ENCODE measurements around the gene MNAT1. TPM values are rescaled to one million over a fixed set of nuclear protein-coding genes. Genes with fewer than 3 reads are reported as not detected.
"Not testable (repeated sequence)": the region's sequence is repeated elsewhere in the genome, so short reads cannot be mapped to it uniquely, and the experiment has no call there.

The MNAT1 gene
- total RNA-seq, 1 donor from 2014 or later: 42.4 TPM

DNA sequence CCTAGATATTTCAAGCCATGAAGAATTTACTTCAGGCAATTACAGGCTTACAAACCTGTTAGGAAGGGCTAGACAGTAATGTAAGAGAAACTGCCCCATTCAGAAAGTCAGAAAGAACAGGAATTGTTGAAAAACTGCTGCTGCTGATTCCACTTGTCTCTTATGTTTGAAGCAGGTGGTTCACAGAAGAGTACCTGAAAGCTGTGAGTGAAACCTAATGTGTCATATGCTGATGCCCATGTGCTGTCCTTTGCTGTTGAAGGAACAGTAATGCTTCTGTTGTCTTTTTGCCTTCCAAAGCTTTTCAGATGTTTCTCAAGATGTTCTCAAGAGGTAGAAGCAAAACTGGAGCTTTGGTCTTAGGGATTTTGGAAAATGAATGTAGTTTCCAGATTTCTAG lies 39.0 kb downstream of the MNAT1 start:
- Mint-ChIP-seq H3K9me3 (ENCODE audit: low read depth) (no peaks in the 10 kb centered on the region), H3K36me3 (ENCODE audit: low read depth) (no peaks in the 10 kb centered on the region)

DNA sequence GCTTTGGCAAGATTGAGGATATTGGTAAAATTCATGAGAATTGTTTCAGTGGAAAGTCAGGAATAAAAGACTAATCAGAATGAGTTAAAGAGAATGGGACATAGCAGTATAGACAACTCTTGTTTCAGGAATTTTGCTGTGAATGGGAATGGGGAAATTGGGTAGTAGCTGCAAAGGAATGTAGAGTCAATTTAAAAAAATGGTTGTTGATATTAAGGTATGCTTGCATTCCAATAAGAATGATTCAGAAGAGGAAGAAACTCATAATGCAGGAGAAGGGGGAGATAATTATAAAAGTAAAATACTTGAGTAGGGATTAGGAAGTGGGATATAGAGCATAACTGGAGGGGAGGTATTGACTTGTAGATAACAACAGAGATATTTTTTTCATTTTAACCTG lies 40.7 kb downstream of the MNAT1 start:
- TF ChIP-seq, protein P1, sequence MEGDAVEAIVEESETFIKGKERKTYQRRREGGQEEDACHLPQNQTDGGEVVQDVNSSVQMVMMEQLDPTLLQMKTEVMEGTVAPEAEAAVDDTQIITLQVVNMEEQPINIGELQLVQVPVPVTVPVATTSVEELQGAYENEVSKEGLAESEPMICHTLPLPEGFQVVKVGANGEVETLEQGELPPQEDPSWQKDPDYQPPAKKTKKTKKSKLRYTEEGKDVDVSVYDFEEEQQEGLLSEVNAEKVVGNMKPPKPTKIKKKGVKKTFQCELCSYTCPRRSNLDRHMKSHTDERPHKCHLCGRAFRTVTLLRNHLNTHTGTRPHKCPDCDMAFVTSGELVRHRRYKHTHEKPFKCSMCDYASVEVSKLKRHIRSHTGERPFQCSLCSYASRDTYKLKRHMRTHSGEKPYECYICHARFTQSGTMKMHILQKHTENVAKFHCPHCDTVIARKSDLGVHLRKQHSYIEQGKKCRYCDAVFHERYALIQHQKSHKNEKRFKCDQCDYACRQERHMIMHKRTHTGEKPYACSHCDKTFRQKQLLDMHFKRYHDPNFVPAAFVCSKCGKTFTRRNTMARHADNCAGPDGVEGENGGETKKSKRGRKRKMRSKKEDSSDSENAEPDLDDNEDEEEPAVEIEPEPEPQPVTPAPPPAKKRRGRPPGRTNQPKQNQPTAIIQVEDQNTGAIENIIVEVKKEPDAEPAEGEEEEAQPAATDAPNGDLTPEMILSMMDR (IDR thresholded peaks at IDR 0.05): no peak

More for the DNA sequence above, 39.0 kb downstream of the MNAT1 start:
- DNase-seq (ENCODE audit: low spot score): no peak
- TF ChIP-seq, protein P1 (IDR thresholded peaks at IDR 0.05): no peak
- H3K4me1 Mint-ChIP-seq (ENCODE audit: low read depth): peaks cover 16% of the 10 kb centered on the region
- H3K27me3 Mint-ChIP-seq (ENCODE audit: low read depth): no peaks in the 10 kb centered on the region
- H3K4me3 Mint-ChIP-seq (ENCODE audit: unreplicated experiment): no peak overlapping the region
- no peak overlapping the region for H3K27ac Mint-ChIP-seq (ENCODE audit: unreplicated experiment)

DNA sequence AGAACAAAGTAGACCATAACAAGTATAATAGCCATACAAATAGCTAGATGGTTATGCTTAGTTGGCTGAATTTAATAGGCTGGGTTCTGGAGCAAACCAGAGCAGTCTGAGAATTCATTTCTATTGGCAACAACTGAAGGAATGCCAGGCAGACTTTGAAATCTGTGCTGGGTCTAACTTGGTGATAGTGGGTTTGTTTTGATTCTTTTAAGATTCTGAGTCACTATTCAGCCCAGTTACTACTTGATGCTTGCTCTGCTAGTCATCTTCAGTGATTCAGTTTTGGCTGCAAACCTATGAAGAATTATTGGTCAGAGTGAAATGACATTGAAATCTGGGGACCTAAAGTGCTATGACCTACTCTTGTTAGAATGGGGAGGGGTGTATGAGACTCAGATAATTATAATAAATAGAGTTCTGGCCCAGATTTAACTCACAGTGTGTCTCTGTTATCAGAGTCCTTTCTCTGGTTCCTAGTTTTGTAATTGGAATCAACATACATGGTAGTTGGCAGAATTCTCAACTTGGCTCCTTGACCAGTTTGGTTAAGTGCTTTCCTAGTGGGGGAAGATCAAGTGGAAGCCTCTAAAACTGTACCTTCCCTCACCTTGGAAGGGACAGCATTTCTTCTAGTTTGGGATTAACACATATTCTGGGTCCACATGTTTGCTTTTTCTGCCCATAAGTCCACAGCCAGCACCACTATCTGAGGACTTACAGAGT lies 43.5 kb downstream of the MNAT1 start:
- Mint-ChIP-seq H3K4me1 (ENCODE audit: low read depth) (peaks cover 20% of the 10 kb centered on the region), H3K4me3 (ENCODE audit: unreplicated experiment) (no peak overlapping the region), H3K27me3 (ENCODE audit: low read depth) (no peaks in the 10 kb centered on the region), H3K9me3 (ENCODE audit: low read depth) (no peaks in the 10 kb centered on the region), H3K27ac (ENCODE audit: unreplicated experiment) (peak overlapping the region; percentile 71), H3K36me3 (ENCODE audit: low read depth) (no peaks in the 10 kb centered on the region)
- TF ChIP-seq, protein P1 (IDR thresholded peaks at IDR 0.05): no peak
- DNase-seq (ENCODE audit: low spot score): no peak

More for the DNA sequence above, 40.7 kb downstream of the MNAT1 start:
- H3K4me3 Mint-ChIP-seq (ENCODE audit: unreplicated experiment): no peak overlapping the region
- no peaks in the 10 kb centered on the region for H3K27me3 Mint-ChIP-seq (ENCODE audit: low read depth)
- no peak overlapping the region for H3K27ac Mint-ChIP-seq (ENCODE audit: unreplicated experiment)
- DNase-seq (ENCODE audit: low spot score): no peak
- no peaks in the 10 kb centered on the region for H3K36me3 Mint-ChIP-seq (ENCODE audit: low read depth)
- no peaks in the 10 kb centered on the region for H3K9me3 Mint-ChIP-seq (ENCODE audit: low read depth)
- peaks cover 16% of the 10 kb centered on the region for H3K4me1 Mint-ChIP-seq (ENCODE audit: low read depth)

DNA sequence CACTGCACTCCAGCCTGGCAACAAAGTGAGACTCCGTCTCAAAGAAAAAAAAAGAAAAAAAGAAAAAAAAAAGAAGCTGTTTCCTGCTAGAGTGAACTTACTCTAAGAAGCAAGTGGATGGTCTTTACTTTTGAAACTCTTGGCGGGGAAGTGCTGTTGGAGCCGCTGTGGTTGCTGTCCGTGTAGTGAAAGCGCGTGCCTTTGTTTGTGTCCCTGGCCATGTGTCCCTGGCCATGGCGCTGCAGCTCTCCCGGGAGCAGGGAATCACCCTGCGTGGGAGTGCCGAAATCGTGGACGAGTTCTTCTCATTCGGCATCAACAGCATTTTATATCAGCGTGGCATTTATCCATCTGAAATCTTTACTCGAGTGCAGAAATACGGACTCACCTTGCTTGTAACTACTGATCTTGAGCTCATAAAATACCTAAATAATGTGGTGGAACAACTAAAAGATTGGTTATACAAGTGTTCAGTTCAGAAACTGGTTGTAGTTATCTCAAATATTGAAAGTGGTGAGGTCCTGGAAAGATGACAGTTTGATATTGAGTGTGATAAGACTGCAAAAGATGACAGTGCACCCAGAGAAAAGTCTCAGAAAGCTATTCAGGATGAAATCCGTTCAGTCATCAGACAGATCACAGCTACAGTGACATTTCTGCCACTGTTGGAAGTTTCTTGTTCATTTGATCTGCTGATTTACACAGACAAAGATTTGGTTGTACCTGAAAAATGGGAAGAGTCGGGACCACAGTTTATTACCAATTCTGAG lies 45.4 kb downstream of the MNAT1 start:
- DNase-seq (ENCODE audit: low spot score); H3K27me3 Mint-ChIP-seq (ENCODE audit: low read depth): not testable (repeated sequence)

DNA sequence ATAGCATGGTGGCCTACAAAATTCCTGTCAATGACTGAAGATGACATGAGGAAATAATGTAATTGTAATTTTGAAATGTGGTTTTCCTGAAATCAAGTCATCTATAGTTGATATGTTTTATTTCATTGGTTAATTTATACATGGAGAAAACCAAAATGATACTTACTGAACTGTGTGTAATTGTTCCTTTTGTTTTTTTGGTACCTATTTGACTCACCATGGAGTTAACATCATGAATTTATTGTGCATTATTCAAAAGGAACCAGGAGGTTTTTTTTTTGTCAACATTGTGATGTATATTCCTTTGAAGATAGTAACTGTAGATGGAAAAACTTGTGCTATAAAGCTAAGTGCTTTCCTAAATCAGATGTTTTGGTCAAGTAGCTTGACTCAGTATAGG lies 46.0 kb downstream of the MNAT1 start:
- not testable (repeated sequence) for H3K9me3 Mint-ChIP-seq (ENCODE audit: low read depth); H3K27ac Mint-ChIP-seq (ENCODE audit: unreplicated experiment); H3K36me3 Mint-ChIP-seq (ENCODE audit: low read depth); DNase-seq (ENCODE audit: low spot score); H3K27me3 Mint-ChIP-seq (ENCODE audit: low read depth); H3K4me3 Mint-ChIP-seq (ENCODE audit: unreplicated experiment)
- H3K4me1 Mint-ChIP-seq (ENCODE audit: low read depth): peaks cover 21% of the 10 kb centered on the region

More for the DNA sequence above, 45.4 kb downstream of the MNAT1 start:
- H3K36me3 Mint-ChIP-seq (ENCODE audit: low read depth); H3K4me3 Mint-ChIP-seq (ENCODE audit: unreplicated experiment); H3K27ac Mint-ChIP-seq (ENCODE audit: unreplicated experiment); H3K9me3 Mint-ChIP-seq (ENCODE audit: low read depth): not testable (repeated sequence)
- peaks cover 21% of the 10 kb centered on the region for H3K4me1 Mint-ChIP-seq (ENCODE audit: low read depth)

DNA sequence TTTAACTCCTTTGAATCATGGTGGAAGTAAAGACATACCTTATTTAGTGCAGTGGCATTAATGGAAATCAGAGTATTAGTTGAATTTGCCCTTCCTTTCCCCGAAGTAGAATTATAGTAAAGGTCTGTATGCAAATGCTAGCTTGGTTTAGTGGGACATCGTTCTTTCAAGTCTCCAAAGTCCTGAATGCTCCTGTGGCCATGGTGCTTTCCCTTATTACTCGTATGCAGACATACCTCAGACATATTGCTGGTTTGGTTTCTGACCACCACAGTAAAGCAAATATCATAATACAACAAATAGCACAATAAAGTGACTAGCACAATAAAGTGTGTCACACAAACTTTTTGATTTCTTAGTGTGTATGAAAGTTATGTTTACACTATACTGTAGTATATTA lies 52.3 kb downstream of the MNAT1 start:
- peaks cover 2% of the 10 kb centered on the region for H3K36me3 Mint-ChIP-seq (ENCODE audit: low read depth)
- TF ChIP-seq, protein P1 (IDR thresholded peaks at IDR 0.05): no peak
- no peak overlapping the region for H3K4me3 Mint-ChIP-seq (ENCODE audit: unreplicated experiment)
- no peaks in the 10 kb centered on the region for H3K9me3 Mint-ChIP-seq (ENCODE audit: low read depth)
- no peaks in the 10 kb centered on the region for H3K27me3 Mint-ChIP-seq (ENCODE audit: low read depth)
- no peak for DNase-seq (ENCODE audit: low spot score)
- peaks cover 34% of the 10 kb centered on the region for H3K4me1 Mint-ChIP-seq (ENCODE audit: low read depth)
- H3K27ac Mint-ChIP-seq (ENCODE audit: unreplicated experiment): no peak overlapping the region
